HG02798 (cell line): ENCODE data around the gene TSPAN31.

ENCODE experiments used
- ATAC-seq: cut with Tn5 transposase; IDR thresholded peaks from one replicate; pipeline ENCODE4 v1.9.1; 2021; ENCODE audit warnings: mild to moderate bottlenecking; ENCODE audit not compliant: unreplicated experiment, poor library complexity

Gene TSPAN31

DNA sequence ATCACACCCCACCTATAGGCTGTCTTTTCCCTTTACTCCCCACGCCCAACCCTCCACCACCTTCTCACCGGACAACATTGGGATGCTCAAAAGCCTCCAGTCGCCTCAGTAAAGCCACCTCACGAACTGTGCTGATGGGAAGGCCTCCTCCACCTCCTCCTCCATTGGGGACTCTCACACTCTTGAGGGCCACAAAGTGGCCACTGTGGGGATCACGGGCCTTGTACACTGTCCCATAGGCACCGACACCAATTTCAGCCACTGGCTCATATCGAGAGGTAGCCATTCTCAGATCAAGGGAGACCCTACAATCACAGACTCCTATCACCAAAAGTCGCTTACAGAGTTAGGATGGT is 6.6 kb downstream of the TSPAN31 start:
- no peak for ATAC-seq

DNA sequence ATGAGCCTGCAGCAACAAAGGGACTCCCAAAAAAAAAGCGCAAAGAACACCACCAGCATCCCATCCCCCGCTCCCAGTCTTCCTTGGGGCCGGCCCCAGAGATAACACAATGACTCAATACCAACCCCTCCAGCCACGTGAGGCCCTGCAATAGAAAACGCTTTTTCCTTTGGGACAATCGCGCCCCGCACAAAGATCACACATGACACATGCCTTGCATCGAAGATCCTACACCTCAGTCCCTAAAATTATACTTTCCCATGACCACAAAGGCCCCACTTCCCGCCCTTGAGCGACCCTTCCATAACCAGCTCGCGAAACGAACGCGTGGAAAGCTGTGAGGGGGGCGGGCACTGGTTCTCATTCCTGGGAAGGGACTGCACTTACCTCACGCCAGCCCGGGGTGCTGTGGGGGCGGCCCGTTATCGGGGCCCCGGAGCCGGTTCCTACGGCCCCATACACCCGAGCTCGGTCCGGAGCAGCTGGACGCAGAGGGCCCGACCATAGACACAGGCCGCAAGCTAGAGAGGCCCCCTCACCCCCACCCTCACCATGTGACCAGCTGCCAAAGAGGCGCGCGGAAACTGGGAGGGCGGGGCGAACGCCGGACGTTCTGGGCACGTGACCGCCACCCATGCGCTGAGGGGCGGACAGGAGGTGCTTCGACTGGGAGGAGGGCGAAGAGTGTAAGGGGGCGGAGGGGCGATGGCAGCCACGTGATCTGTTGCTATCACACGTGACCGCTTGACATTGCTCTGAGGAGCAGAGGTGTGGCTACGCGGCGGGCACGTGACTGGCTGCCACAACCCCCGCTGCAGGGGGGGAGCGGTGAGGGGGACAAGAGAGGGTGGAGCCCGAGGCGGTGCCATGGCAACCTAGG is 7.2 kb downstream of the TSPAN31 start, which contains the start of gene CDK4:
Gene CDK4, minus strand, starts transcription at position 523 of the 880 bp plus-strand sequence. CDS start 593 bp downstream, outside the sequence.
- ATAC-seq: peak; percentile 76

DNA sequence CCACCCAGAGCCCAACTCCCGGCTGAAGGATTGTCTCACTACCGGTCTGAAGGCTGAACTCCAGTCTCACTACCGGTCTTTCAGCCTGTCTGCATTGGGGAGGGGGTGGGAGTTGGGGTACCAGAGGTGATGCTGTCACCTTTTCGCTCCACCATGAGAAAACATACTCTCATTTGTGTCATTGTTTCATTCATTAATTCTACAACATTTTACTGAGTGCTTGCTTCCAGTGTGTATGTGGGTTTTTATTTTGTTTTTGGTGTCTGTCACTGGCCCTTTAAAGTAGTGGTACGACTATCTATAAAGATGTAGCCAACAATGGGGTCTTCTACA is 7.8 kb downstream of the TSPAN31 start:
- no peak for ATAC-seq

DNA sequence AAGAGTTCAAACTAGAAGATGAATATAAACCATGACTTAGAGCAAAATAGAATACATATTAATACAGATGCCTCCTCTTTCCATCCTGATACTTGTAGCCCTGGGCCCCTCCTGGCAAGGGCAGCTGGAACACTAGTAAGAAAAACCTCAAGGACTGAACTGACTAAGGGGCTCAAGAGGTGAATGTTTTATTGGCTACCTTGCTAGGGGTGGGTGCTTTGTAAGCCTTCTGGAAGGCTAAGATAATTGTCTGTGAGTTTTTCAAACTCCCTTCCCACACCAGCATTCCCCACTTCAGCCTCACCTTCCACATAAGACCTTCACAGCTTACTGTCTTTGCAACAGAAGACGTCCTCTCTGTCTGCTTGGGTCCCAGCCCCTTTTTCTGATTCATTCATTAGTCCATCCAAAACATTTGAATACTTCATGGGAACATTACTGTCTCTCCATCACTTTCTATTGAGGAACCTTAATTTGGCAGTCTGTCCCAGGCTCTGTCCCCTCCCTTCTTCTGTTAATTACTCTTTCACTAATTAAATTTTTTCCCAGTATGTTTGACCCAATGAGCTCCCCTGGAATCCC is 9.0 kb downstream of the TSPAN31 start:
- ATAC-seq: no peak

DNA sequence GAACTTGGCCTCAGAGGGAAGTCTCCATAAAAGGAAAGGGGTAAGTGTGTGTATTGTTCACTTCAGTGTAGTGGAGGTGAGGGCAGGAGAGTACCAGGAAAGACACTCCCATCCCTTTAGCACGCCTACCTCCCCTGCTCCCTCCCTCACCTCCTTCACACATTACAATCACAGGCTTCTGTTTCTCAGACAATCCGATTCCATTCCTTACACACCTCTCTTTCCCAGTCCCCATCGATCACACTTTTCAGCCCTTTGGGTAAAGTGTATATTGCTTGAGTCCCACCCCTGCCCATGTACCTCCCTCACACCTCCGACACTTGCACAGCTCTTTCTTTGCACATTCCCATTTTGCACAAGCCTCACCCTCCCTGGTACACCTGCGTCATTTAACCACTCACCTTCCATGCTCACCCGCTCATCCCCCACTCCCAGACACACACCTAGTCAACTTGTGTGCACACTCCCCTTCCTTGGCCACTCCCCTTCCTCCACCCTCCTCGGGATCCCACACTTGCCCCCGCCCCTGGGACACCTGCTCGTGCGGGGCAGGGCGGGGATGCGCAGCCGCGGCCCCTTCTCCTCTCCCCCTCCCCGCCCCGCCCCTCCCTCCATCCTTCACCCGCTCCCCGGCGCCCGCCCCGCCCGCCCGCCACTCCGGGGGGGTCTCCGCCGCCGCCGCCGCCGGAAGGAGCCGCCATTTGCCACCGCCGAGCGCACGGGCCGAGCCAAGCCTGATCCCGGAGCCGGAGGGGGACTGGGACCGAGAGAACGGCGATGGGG is 9.8 kb downstream of the TSPAN31 start, which contains the start of gene MARCHF9:
Gene MARCHF9, plus strand, starts transcription at position 693 of the 783 bp plus-strand sequence. CDS start 426 bp downstream, outside the sequence.
- peak; percentile 40 for ATAC-seq

DNA sequence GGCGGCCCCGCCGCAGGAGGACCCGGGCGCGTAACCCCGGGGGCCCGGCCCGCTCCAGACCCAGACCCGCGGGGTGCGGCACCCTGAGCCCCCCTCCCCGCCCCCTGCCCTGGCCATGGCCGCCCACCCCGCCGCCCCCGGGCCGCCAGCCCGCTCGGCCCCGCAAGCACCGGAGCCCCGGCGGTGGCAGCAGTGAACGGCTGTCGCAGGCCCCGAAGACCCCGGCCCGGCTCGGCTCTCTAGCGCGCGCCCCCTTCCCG is 10.3 kb downstream of the TSPAN31 start:
- ATAC-seq: no peak

DNA sequence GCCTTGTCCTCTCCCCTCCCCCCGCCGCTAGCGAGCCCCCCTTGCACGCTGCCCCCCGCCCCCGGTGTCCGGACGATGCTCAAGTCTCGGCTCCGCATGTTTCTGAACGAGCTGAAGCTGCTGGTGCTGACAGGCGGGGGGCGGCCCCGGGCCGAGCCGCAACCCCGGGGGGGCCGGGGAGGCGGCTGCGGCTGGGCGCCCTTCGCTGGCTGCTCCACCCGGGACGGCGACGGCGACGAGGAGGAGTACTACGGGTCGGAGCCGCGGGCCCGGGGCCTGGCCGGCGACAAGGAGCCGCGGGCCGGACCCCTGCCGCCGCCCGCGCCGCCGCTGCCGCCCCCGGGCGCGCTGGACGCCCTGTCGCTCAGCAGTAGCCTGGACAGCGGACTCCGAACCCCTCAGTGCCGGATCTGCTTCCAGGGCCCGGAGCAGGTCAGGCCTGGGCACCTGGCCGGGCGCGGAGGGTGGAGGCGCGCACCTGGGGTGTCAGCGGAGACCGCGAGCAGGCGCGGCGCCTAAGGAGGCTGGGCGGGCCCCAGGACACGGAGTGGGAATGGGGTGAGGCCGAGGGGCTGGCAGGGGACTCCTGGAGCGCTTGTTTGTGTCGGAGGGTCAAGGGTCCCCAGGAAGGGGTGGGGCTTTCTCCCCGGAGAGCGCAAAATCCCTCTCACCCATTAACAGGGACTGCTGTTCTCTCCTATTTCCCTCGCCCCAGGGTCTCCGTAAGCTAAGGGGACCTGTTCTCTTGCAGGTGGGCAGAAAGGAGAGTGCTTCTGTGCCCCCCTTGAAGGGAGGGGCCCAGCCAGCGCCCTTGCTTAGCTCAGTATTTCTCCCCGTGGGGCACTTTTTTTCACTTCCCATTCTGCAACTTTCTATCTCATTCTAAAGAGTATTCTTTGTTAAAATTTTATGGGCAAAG is 10.9 kb downstream of the TSPAN31 start:
- ATAC-seq: no peak

DNA sequence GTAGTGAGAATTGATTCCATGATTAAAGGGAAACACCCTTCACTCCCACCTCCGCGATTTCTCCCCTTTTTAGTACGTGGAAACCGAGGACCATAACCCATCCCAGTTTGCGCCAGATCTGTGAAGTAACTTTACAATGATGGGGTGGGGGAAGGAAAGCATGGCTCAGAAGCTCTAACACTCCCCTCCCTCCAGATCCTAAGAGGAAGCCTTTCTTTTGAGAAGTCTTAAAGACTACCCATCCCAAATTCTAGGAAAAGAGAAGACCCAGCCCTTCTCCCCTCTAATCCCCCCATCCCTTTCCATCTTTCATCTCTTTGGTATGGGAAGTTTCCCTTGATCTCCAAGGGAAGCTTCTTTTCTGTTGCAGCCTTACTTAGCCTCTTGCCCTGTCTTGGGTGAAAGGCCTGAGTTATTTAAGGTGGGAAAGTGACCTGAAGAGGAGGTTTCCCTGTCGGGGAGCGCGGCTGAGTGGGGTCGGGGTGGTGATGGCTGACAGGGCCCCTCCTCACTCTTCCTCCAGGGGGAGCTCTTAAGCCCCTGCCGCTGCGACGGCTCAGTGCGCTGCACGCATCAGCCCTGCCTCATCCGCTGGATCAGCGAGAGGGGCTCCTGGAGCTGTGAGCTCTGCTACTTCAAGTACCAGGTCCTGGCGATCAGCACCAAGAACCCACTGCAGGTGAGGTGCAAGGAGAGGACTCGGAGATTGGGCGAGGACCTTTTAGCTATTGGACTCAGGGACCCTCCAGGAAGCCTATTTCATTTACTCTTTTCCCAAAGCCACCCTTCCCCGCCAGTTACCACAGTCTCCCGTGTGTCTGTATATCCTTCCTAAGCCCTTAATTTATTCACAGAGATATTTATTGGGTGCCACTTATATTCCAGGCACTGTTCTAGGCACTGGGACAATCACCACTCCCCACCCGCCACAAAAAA is 11.8 kb downstream of the TSPAN31 start:
- peak; percentile 19 for ATAC-seq

DNA sequence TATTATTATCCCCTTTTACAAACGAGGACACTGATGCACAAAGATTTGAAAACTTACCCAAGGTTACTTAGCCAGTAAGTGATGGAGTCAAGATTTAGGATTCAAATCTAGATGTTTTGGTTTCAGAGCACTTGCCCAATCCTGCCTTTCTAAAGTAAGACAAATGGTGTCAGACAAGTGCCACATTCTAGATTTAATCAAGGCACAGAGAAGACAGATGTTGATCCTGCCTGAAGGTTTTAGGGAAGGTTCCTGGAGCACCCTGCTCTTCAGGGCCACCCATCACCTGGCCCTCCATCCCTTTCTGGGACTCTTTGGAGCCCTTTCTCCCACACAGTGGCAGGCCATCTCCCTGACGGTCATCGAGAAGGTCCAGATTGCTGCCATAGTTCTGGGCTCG is 12.9 kb downstream of the TSPAN31 start:
- no peak for ATAC-seq

DNA sequence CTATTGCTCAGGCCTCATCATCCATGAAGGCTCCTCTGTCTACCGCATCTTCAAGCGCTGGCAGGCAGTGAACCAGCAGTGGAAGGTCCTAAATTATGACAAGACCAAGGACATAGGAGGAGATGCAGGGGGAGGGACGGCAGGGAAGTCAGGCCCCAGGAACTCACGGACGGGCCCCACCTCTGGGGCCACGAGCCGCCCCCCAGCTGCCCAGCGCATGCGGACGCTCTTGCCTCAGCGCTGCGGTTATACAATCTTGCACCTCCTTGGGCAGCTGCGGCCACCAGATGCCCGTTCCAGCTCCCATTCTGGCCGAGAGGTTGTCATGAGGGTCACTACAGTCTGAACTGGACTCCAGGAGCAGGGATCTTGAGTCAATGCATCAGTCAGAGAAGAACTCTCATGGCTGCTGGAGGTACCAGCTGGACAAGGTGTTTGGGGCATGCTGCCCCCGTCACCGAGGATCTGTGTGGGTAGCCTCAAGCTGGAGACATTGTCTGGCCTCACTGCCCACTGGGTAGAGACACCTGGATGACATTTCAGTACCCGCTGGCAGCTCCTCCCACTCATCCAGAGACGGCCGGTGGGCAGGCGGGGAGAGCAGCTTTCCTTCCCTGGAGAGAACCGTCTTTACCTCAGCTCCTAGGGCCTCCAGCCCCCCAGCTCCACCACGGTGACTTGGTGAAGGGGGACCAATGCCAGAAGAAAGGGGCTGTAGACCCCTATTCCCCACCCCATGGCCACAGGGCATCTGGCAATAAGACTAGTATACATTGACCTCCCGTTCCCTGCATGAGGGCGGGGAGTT is 13.9 kb downstream of the TSPAN31 start:
- no peak for ATAC-seq

DNA sequence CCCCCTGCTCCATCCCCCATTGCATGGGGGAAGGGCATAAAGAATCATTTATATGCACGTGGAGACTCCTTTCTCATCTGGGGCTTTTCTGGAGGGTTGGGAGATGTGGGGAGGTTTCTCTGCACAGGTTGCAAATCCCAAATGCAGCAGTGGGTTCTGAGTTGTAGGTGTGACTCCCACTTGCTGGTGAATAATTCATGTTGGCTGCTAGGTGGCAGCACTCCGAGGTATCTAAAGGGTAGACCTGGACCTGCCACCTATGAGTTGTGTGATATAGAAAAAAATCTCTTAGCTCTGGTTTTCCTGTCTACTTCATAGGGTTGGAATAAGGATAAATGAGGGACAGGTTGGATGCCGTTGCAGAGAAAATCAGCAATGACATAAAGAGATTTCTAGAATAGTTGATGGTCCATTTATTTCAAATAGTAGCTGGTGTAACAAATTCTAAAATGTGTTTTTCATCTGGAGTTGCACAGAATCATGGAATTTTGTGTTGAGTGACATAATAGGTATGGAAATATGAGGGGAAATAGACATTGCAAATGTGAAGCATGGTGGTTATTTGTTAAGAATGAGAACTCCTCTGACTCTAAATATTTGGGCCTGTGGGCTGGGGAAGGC is 14.6 kb downstream of the TSPAN31 start:
- ATAC-seq: no peak

DNA sequence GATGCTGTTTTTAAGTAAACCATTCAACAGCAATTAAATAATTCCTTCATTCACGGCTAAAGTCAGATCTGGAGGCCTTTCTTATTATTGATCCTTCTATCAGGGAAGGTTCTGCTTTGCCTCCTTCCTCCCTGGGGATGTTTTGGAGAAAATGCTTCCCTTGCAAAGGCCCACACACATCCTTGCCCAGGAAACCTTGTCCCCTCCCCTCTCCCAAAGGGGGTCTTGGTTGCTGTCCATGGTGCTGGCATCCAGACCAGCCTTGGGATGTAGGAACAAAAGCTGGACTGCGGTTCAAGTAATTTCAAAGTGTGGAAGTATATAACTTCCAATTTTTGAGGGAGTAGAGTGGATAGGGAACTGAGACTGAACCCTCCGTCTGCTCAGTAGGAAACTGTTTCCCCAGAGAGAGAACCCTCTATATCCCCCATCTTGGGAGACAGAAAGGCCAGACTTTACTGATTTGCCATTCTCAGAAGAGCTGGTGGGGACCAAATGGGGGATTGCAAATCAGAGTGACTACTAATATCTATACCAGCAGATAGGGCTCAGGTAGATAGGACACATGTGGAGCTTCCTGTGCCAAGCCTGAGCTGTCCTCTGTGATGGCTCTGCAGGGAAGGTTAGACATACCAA is 15.6 kb downstream of the TSPAN31 start:
- ATAC-seq: no peak

DNA sequence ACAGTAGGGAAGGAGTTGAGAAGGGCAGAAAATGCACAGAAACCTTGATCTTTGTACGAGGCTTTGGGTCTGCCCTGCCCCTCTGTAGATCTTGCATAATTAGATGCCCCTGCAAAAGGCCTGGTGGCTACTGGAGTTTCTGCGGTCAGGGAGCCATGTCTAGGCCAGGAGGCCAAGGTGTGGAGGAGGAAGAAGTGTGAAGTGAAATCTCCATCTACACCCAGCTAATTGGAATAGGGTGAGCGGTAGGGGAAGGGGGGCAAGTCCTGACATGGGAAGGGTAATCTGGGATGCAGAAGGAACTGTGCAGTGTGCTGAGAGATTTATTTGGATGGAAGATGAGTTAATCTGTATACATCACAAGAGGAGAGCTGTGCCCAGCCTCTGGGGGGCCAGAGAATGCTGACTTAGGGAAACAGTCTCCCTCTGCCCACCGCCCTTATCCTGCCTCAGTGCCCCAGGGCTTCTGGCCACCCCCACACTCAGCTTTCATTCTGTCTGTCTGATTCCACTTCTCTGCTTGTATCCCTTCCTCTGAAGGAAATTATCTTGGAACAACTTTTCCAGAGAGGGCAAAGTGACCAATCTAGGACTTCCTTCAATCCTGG is 16.7 kb downstream of the TSPAN31 start:
- no peak for ATAC-seq

DNA sequence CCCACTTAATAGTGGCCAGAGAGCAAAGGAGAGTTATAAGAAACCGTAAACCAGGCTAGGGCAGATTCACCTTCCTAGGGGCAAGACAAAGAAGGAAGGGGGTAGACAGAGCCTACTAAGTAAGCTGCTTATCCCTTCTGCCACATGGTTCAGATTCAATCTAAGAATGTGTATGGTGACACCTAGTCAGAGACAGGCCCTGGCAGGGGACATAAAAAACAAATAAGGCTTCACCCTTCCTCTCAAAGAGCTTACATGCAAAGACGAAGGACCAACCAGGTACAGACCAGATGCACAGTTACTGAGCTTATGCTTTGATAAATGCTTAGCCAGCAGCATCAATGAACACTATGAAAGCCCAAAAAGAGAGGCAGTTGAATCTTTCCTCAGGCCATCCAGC is 17.6 kb downstream of the TSPAN31 start:
- no peak for ATAC-seq

DNA sequence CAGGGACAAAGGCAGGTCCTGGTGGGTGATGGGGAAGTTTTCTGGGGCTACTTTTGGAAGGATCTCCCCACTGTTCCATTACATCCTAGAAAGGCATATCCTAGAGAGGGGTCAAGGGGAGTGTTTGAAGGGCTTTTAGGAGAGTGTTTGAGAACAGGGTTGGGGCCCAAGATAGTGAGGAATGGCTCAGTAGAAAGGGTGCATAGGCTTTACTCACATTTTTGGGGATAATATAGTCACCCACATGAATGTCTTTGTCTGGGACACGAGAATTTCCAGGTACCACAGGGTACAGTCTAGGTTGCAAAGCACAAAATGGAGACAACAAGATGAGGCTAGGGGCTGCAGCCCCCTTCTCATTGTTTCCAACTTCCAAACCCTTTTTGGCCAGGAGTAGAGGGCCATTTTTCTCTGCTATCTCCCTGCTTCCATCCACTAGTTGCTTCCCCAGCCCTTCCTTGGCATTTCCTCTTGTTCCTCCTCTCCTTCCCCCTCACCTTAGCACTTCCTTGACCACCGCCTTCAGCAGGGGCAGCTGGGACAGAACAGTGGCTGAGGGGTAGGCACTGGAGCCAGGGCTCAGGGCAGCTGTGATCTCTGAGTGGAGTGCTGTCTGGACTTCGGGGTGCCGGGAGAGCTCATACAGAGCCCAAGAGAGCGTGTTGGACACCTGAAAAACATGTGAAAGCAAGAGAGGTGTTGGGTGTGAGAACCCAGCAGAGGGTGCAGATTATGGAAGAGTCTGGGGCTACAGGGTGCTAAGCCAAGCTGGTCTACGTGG is 19.2 kb downstream of the TSPAN31 start:
- ATAC-seq: no peak

DNA sequence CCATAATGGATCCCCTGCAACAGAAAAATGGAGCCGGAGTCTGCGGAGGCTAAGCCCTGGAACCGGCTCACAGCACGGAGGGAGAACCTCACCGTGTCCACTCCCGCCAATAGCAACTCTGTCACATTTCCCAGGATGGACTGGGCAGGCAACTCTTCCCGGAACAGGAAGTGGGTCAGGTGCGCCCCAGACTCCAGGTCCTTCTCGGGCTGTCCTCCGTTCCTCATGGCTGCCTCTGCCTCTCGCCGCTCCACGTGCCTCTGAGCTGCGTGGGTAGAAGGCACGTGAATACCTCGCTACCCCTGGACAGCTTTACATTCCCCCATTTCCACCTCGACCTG is 19.8 kb downstream of the TSPAN31 start:
- ATAC-seq: peak; percentile 8
